Body of pancreas (tissue), 4 donors: Measurements from ENCODE around the gene GLS2. TPM values are rescaled to one million over a fixed set of nuclear protein-coding genes. Genes with fewer than 3 reads are reported as not detected.
"Not testable (repeated sequence)": the region's sequence is repeated elsewhere in the genome, so short reads cannot be mapped to it uniquely, and the experiment has no call there.

Experiments used
- ATAC-seq: fragments of 150-250 bp; one replicate; pipeline ENCODE4 v1.9.1; 2016
- DNase-seq, 4 donors: peaks; one replicate each; pipeline ENCODE4 v3.0.0-alpha.2; 2019
- H3K27ac ChIP-seq, 4 donors: fragments of 200-600 bp; sonication (generic); 1 replicate in 3 of 4; 2 replicates in 1 of 4; pipeline versions ENCODE4 v1.5.1 to v1.6.1; 2016 to 2019; ENCODE audit warnings: mild to moderate bottlenecking in 1 of 4, mixed read lengths in 1 of 4, moderate library complexity in 1 of 4
- H3K27me3 ChIP-seq, 2 donors: fragments of 200-600 bp; sonication (generic); one replicate each; pipeline ENCODE4 v1.6.0; 2016; ENCODE audit warnings: mild to moderate bottlenecking in 1 of 2
- H3K36me3 ChIP-seq, 2 donors: fragments of 200-600 bp; sonication (generic); replicated peaks in 1 of 2; 2 replicates each; pipeline ENCODE4 v1.5.1; 2016; ENCODE audit warnings: low read depth in 2 of 2; ENCODE audit not compliant: insufficient read depth in 1 of 2
- H3K4me1 ChIP-seq: fragments of 200-600 bp; sonication (generic); one replicate; pipeline ENCODE4 v1.6.0; 2016
- H3K4me3 ChIP-seq, 2 donors: fragments of 200-600 bp; sonication (generic); 1 replicate in 1 of 2; 2 replicates in 1 of 2; pipeline ENCODE4 v1.5.1; 2016 to 2019
- H3K9me3 ChIP-seq, 3 donors: fragments of 200-600 bp; sonication (generic); 1 replicate in 2 of 3; 2 replicates in 1 of 3; pipeline ENCODE4 v1.5.1; 2016
- CTCF ChIP-seq, 7 experiments: fragments of 450-650 bp in 4 of 7; fragments of 200-600 bp in 3 of 7; sonication (generic) in 3 of 7; IDR thresholded peaks; one replicate each; pipeline ENCODE4 v1.5.1; 2016 to 2019; ENCODE audit warnings: antibody characterized with exemption in 7 of 7
- POLR2A ChIP-seq, 3 donors: fragments of 450-650 bp; IDR thresholded peaks; one replicate each; pipeline ENCODE4 v1.6.1; 2016; ENCODE audit warnings: antibody characterized with exemption in 3 of 3, mild to moderate bottlenecking in 2 of 3
- WGBS, 2 donors: methylation state at CpG; one replicate each; pipeline ENCODE4 v1.1.5; 2017; 5-methylcytosine and 5-hydroxymethylcytosine counted together
- intact Hi-C: fragments of 100-400 bp; cut with DNase I; formaldehyde crosslinking; loops from one replicate; pipeline ENCODE4 v1.15.1; 2023
- total RNA-seq, 2 donors: library from RNA; depleted of rRNA; stranded (reverse); fragments of >200 nt; gene quantifications; one replicate each; pipeline ENCODE4 v1.1.0, GENCODE V29; 2016

The GLS2 gene
- total RNA-seq, 2 donors from 2014 or later = 44.4 to 45.5 TPM

- H3K36me3 ChIP-seq = no peaks in the 10 kb centered on the region
- intact Hi-C loops = no loop called here
- H3K4me1 ChIP-seq = peaks cover 13% of the 10 kb centered on the region
- no peaks in the 10 kb centered on the region for H3K27me3 ChIP-seq
- DNase-seq = no peak
- ATAC-seq = no peak
- WGBS, 2 donors = 65 to 75% methylated on average over 1 of the region's 1 CpG
- H3K27ac ChIP-seq = peak overlapping the region in 3 of 4 donors; percentile 41 to 91 (median 83)
- no peak for TF ChIP-seq CTCF (IDR thresholded peaks at IDR 0.05)
- no peak for TF ChIP-seq POLR2A (IDR thresholded peaks at IDR 0.05)
- no peaks in the 10 kb centered on the region for H3K9me3 ChIP-seq
- no peak overlapping the region for H3K4me3 ChIP-seq
Measured at GRCh38 chr12:56520506-56520905, 32.5 kb upstream of the GLS2 start.

GRCh38 chr12:56520048-56520447 lies 32.1 kb upstream of the GLS2 start:
- DNase-seq (no peak), ATAC-seq (no peak)
- H3K27me3 ChIP-seq = no peaks in the 10 kb centered on the region
- no peaks in the 10 kb centered on the region for H3K9me3 ChIP-seq
- TF ChIP-seq CTCF (IDR thresholded peaks at IDR 0.05) (no peak), POLR2A (IDR thresholded peaks at IDR 0.05) (no peak)
- no peaks in the 10 kb centered on the region for H3K36me3 ChIP-seq
- peaks cover 13% of the 10 kb centered on the region for H3K4me1 ChIP-seq
- H3K27ac ChIP-seq = peak overlapping the region in 1 of 4 donors; percentile 91
- WGBS, 2 donors = 62 to 79% methylated on average over 3 of the region's 3 CpGs
- intact Hi-C loops = no loop called here
- no peak overlapping the region for H3K4me3 ChIP-seq

- peaks cover 13% of the 10 kb centered on the region for H3K4me1 ChIP-seq
- H3K27me3 ChIP-seq = no peaks in the 10 kb centered on the region
- no peak overlapping the region for H3K4me3 ChIP-seq
- ATAC-seq (no peak), DNase-seq (no peak)
- no peak overlapping the region for H3K27ac ChIP-seq
- no peaks in the 10 kb centered on the region for H3K9me3 ChIP-seq
- intact Hi-C loops = loop anchor here (5.0 kb wide), 1 partner anchor 54 kb away; no protein-coding TSS in a partner anchor
- no peaks in the 10 kb centered on the region for H3K36me3 ChIP-seq
- no peak for TF ChIP-seq POLR2A (IDR thresholded peaks at IDR 0.05)
- TF ChIP-seq CTCF (IDR thresholded peaks at IDR 0.05) = no peak
- 44 to 49% methylated on average over 2 of the region's 2 CpGs for WGBS, 2 donors
Measured at GRCh38 chr12:56518570-56518969, 30.6 kb upstream of the GLS2 start.

GRCh38 chr12:56517854-56518253 lies 29.9 kb upstream of the GLS2 start:
- H3K27ac ChIP-seq = no peak overlapping the region
- 74 to 83% methylated on average over 2 of the region's 2 CpGs for WGBS, 2 donors
- H3K27me3 ChIP-seq = no peaks in the 10 kb centered on the region
- TF ChIP-seq POLR2A (IDR thresholded peaks at IDR 0.05) (no peak), CTCF (IDR thresholded peaks at IDR 0.05) (no peak)
- no peaks in the 10 kb centered on the region for H3K36me3 ChIP-seq
- ATAC-seq (no peak), DNase-seq (peak in 2 of 4 donors; percentile 12 to 38)
- peaks cover 8% of the 10 kb centered on the region for H3K4me1 ChIP-seq
- H3K9me3 ChIP-seq = no peaks in the 10 kb centered on the region
- no peak overlapping the region for H3K4me3 ChIP-seq
- intact Hi-C loops = loop anchor here (5.0 kb wide), 1 partner anchor 54 kb away; no protein-coding TSS in a partner anchor

- DNase-seq, intact Hi-C loops, H3K27ac ChIP-seq, H3K27me3 ChIP-seq, H3K4me1 ChIP-seq, H3K9me3 ChIP-seq, H3K36me3 ChIP-seq, H3K4me3 ChIP-seq: not testable (repeated sequence)
- 46 to 49% methylated on average over 4 of the region's 4 CpGs for WGBS, 2 donors
- ATAC-seq = peak; percentile 27
Measured at GRCh38 chr12:56514014-56514318, 26.0 kb upstream of the GLS2 start.
